BJ (cell line): Measurements from ENCODE around the gene SCO1. TPM values are rescaled to one million over a fixed set of nuclear protein-coding genes. Genes with fewer than 3 reads are reported as not detected.

Source experiments
- CTCF ChIA-PET: fragments of 350-600 bp; formaldehyde crosslinking; extraction: SDS; loops from one replicate; lab custom pipeline; 2021; ENCODE audit warnings: antibody characterized with exemption, inconsistent platforms; lab: Yijun Ruan, JAX
- POLR2A ChIA-PET: fragments of 300-600 bp; sonication (Branson Sonifier 250); formaldehyde crosslinking; extraction: SDS; loops from one replicate; lab custom pipeline; 2021; ENCODE audit warnings: antibody characterized with exemption; lab: Charles Lee
- DNase-seq: peaks from one replicate; pipeline ENCODE4 v3.0.0-alpha.2; 2011; ENCODE audit warnings: low read depth
- H3K27me3 ChIP-seq: 2 replicates; pipeline ENCODE4 v1.6.0; 2011; ENCODE audit warnings: low read length; ENCODE audit not compliant: control insufficient read depth, insufficient read depth
- H3K36me3 ChIP-seq: 2 replicates; pipeline ENCODE4 v1.5.1; 2011; ENCODE audit warnings: low read length; ENCODE audit not compliant: control insufficient read depth, insufficient read depth
- H3K4me3 ChIP-seq: 2 replicates; pipeline ENCODE4 v1.5.1; 2011; ENCODE audit warnings: low read depth, mild to moderate bottlenecking, control low read depth, low read length
- CTCF ChIP-seq: IDR thresholded peaks from 2 replicates; pipeline ENCODE4 v1.5.1; 2011; ENCODE audit warnings: low read depth, mild to moderate bottlenecking, control low read depth, inconsistent platforms, low read length, moderate library complexity; ENCODE audit not compliant: insufficient read depth
- polyA plus RNA-seq: library from polyadenylated mRNA; depleted of rRNA; stranded (reverse); fragments of >200 nt; gene quantifications from 2 replicates; pipeline ENCODE4 v1.2.3, GENCODE V29; 2011

The SCO1 gene
- polyA plus RNA-seq, 1 experiment = 21.7 TPM

GRCh38 chr17:10729334-10730193 lies 32.2 kb upstream of the SCO1 start, which contains the start of gene TMEM220:
TMEM220 (minus strand) TSS chr17:10730023; CDS start chr17:10729851, 172 bp downstream.
- TF ChIP-seq CTCF = no peak
- peak; percentile 33 for DNase-seq
- Histone ChIP-seq H3K36me3 (no peaks in the 10 kb centered on the region; the same call in none of the 2 replicates), H3K27me3 (no peaks in the 10 kb centered on the region), H3K4me3 (peak within 1 kb of the TSS; percentile 70)
- ChIA-PET CTCF (interaction anchor here (1.0 to 1.2 kb wide), 4 partner anchors 34 to 83 kb away, joined by 3 to 4 read pairs (median 3); no protein-coding TSS in a partner anchor), POLR2A (interaction anchor here (0.7 kb wide), 2 partner anchors 43 to 1216 kb away, joined by 3 to 4 read pairs; no protein-coding TSS in a partner anchor)

GRCh38 chr17:10728331-10728892 lies 31.1 kb upstream of the SCO1 start:
- no peak for TF ChIP-seq CTCF
- no peak for DNase-seq
- ChIA-PET POLR2A (interaction anchor here (0.7 kb wide), 1 partner anchor 42 kb away, joined by 4 read pairs; no protein-coding TSS in a partner anchor), CTCF (interaction anchor here (1.0 kb wide), 1 partner anchor 32 kb away, joined by 3 read pairs; no protein-coding TSS in a partner anchor)
- H3K4me3 ChIP-seq = no peak overlapping the region
- H3K27me3 ChIP-seq = no peaks in the 10 kb centered on the region
- peaks cover 1% of the 10 kb centered on the region for H3K36me3 ChIP-seq

GRCh38 chr17:10727192-10727591 lies 29.9 kb upstream of the SCO1 start:
- POLR2A ChIA-PET = no interaction called here
- H3K4me3 ChIP-seq = no peak overlapping the region
- CTCF ChIA-PET = interaction anchor here (1.6 to 1.8 kb wide), 2 partner anchors 10 kb away, joined by 3 to 5 read pairs; no protein-coding TSS in a partner anchor
- no peaks in the 10 kb centered on the region for H3K27me3 ChIP-seq
- peaks cover 1% of the 10 kb centered on the region for H3K36me3 ChIP-seq
- no peak for DNase-seq
- no peak for TF ChIP-seq CTCF

- ChIA-PET CTCF (interaction anchor here (1.8 kb wide), 1 partner anchor 11 kb away, joined by 5 read pairs; no protein-coding TSS in a partner anchor), POLR2A (no interaction called here)
- no peak for TF ChIP-seq CTCF
- Histone ChIP-seq H3K4me3 (no peak overlapping the region), H3K27me3 (no peaks in the 10 kb centered on the region), H3K36me3 (peaks cover 1% of the 10 kb centered on the region)
- no peak for DNase-seq
These were observed 28.9 kb upstream of the SCO1 start for GRCh38 chr17:10726196-10726595.

GRCh38 chr17:10725262-10725661 lies 27.9 kb upstream of the SCO1 start:
- DNase-seq = no peak
- TF ChIP-seq CTCF = no peak
- CTCF ChIA-PET = no interaction called here

More at GRCh38 chr17:10725262-10725661, 27.9 kb upstream of the SCO1 start:
- POLR2A ChIA-PET = no interaction called here
- Histone ChIP-seq H3K4me3 (no peak overlapping the region), H3K36me3 (peaks cover 1% of the 10 kb centered on the region), H3K27me3 (no peaks in the 10 kb centered on the region)
